ENCODE results near the gene EIF3I. TPM values are rescaled to one million over a fixed set of nuclear protein-coding genes. Genes with fewer than 3 reads are reported as not detected.
A peak's percentile ranks its signal among the peaks of the same experiment; 100 is the strongest.

EIF3I gene
- polyA plus RNA-seq, 1 experiment: 478 TPM

DNA sequence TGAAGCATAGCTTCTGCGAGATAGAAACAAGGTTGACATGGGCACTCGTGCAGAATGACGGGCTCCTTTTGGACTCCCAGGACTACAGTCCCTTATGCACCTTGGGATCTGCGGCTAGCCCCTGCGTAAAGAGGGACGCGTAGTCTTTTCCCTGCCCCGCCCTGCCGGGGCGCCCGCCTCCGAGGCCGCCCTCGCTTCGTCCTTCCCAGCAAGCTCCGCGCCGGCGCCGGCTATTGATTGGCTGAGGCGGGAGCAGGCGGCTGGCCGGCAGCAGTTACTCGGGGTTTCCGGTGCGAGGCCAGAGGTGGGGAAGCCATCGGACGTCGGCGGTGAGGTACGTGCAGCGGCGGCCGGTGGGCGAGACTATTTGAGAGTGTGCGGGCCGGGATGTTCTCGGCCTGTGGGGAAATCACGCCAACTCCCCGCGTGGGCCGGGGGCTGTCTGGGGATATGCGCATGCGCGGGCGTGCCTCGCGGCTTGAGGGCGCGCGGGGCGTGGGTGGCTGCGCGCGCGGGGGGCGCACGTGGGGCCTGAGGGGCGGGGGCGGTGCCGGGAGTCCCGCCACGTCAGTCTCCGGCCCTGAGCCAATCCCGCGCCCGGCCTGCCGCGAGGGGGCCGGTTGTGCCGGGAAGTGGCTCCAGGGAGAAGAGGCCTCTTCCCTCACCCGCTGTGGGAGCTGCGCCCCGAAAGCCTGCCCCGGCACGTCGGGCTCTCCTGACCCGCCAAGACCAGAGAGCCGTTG, 42.6 kb upstream of the EIF3I start, which contains the start of gene TXLNA:
Gene TXLNA (plus strand): TSS at position 233 of the 743 bp plus-strand sequence. CDS start 671 bp downstream, outside the sequence.
- peaks cover 6% of the 10 kb centered on the region for H3K36me3 ChIP-seq (ENCODE audit: control insufficient read depth, insufficient read depth, low read length)
- H3K4me3 ChIP-seq (ENCODE audit: low read depth, low read length): peak within 1 kb of the TSS; percentile 66
- TF ChIP-seq, protein P1, sequence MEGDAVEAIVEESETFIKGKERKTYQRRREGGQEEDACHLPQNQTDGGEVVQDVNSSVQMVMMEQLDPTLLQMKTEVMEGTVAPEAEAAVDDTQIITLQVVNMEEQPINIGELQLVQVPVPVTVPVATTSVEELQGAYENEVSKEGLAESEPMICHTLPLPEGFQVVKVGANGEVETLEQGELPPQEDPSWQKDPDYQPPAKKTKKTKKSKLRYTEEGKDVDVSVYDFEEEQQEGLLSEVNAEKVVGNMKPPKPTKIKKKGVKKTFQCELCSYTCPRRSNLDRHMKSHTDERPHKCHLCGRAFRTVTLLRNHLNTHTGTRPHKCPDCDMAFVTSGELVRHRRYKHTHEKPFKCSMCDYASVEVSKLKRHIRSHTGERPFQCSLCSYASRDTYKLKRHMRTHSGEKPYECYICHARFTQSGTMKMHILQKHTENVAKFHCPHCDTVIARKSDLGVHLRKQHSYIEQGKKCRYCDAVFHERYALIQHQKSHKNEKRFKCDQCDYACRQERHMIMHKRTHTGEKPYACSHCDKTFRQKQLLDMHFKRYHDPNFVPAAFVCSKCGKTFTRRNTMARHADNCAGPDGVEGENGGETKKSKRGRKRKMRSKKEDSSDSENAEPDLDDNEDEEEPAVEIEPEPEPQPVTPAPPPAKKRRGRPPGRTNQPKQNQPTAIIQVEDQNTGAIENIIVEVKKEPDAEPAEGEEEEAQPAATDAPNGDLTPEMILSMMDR (IDR thresholded peaks at IDR 0.05; ENCODE audit: insufficient read depth, low read depth, low read length): no peak
- ChIA-PET CTCF (interaction anchor here (0.7 to 2.0 kb wide), 6 partner anchors 25 to 107 kb away, joined by 3 to 5 read pairs (median 4); partner anchors contain the start of gene TMEM39B), POLR2A (interaction anchor here (0.9 kb wide), 1 partner anchor 18 kb away, joined by 3 read pairs; no protein-coding TSS in a partner anchor)
- DNase-seq (ENCODE audit: low read depth): peak; percentile 51
- no peaks in the 10 kb centered on the region for H3K27me3 ChIP-seq (ENCODE audit: control insufficient read depth, insufficient read depth, low read length)

DNA sequence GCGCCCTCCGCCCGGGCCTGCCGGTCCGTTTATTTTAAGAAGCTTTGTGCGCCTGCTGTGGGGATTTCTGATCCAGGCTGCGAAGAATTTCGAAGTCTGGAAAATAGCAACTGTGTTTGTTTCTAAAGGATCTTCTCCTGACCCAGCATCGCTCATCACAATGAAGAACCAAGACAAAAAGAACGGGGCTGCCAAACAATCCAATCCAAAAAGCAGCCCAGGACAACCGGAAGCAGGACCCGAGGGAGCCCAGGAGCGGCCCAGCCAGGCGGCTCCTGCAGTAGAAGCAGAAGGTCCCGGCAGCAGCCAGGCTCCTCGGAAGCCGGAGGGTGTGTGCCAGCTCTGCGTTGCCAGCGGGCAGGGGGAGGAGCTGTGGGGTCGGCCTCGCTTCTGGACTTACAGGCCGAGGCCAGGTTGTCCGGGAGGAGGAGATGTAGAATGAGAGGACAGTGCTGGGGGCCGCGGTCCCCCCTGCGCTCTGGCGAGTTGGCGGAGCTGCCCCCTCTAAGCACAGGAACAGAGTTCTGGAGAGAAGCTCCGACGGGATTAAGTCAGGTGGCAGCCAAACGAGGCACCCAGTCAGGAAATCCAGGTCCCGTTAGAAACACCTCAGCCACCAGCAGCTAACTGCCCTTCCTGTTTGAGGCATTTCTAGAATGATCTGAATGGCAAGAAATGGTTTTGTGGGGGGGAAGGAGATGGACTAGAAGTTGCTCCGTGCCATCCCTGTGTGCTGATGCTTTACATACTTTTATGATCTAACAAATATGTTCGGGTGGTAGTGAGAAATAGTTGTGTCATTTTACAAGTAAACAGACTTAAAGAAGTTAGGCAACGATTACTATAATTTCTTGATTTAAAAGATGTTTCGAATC, 41.8 kb upstream of the EIF3I start:
- no peaks in the 10 kb centered on the region for H3K27me3 ChIP-seq (ENCODE audit: control insufficient read depth, insufficient read depth, low read length)
- peak overlapping the region; percentile 66 for H3K4me3 ChIP-seq (ENCODE audit: low read depth, low read length)
- DNase-seq (ENCODE audit: low read depth): no peak
- TF ChIP-seq, protein P1 (IDR thresholded peaks at IDR 0.05; ENCODE audit: insufficient read depth, low read depth, low read length): no peak
- POLR2A ChIA-PET: interaction anchor here (0.9 kb wide), 1 partner anchor 17 kb away, joined by 3 read pairs; no protein-coding TSS in a partner anchor
- H3K36me3 ChIP-seq (ENCODE audit: control insufficient read depth, insufficient read depth, low read length): peaks cover 8% of the 10 kb centered on the region
- CTCF ChIA-PET: interaction anchor here (0.7 to 2.0 kb wide), 5 partner anchors 12 to 108 kb away, joined by 3 to 5 read pairs (median 4); partner anchors contain the start of gene TMEM39B

DNA sequence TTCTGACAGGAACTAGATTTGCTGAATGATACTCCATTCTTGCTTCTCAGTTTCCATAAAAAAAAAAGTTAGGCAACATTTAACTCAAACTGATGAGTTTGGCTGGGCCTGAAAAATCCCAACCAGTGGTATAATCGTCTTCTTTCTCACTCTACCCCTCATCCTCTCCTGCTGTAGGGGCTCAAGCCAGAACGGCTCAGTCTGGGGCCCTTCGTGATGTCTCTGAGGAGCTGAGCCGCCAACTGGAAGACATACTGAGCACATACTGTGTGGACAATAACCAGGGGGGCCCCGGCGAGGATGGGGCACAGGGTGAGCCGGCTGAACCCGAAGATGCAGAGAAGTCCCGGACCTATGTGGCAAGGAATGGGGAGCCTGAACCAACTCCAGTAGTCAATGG, 41.1 kb upstream of the EIF3I start:
- no peaks in the 10 kb centered on the region for H3K27me3 ChIP-seq (ENCODE audit: control insufficient read depth, insufficient read depth, low read length)
- H3K4me3 ChIP-seq (ENCODE audit: low read depth, low read length): peak overlapping the region; percentile 66
- TF ChIP-seq, protein P1 (IDR thresholded peaks at IDR 0.05; ENCODE audit: insufficient read depth, low read depth, low read length): no peak
- DNase-seq (ENCODE audit: low read depth): no peak
- peaks cover 9% of the 10 kb centered on the region for H3K36me3 ChIP-seq (ENCODE audit: control insufficient read depth, insufficient read depth, low read length)
- ChIA-PET POLR2A (no interaction called here), CTCF (interaction anchor here (0.7 to 1.0 kb wide), 2 partner anchors 11 to 35 kb away, joined by 3 to 4 read pairs; no protein-coding TSS in a partner anchor)

DNA sequence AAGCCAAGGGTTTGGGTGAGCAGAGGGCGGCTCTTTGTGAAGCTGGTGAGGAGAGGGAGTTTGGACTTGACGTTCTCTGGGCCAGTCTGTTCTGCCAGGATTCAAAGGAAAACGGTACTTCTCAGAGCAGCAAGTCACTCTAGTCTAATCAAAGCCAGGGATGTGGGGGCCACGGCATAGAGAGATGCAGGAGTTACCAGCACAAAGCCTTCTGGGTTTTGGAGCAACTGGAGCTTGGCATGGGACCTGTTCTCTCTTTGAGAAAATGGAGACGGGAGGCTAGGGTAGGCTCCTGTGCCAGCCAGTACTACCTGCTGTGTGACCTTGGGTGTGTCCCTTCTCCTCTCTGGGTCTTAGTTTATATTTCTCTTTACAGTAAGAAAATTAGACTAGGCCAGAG, 40.6 kb upstream of the EIF3I start:
- Histone ChIP-seq H3K36me3 (ENCODE audit: control insufficient read depth, insufficient read depth, low read length) (peaks cover 12% of the 10 kb centered on the region), H3K27me3 (ENCODE audit: control insufficient read depth, insufficient read depth, low read length) (no peaks in the 10 kb centered on the region), H3K4me3 (ENCODE audit: low read depth, low read length) (peak overlapping the region; percentile 66)
- ChIA-PET POLR2A (interaction anchor here (0.6 to 0.7 kb wide), 4 partner anchors 31 to 590 kb away, joined by 3 to 11 read pairs (median 5); no protein-coding TSS in a partner anchor), CTCF (no interaction called here)
- TF ChIP-seq, protein P1 (IDR thresholded peaks at IDR 0.05; ENCODE audit: insufficient read depth, low read depth, low read length): no peak
- no peak for DNase-seq (ENCODE audit: low read depth)

Measured in BJ (cell line).